ENCODE results near the gene COL23A1.

Gene COL23A1

GRCh38 chr5:178569485-178569884 is 20.7 kb downstream of the COL23A1 start:
- H2BK15ac ChIP-seq (ENCODE audit: low read length): no peak overlapping the region
- no peak overlapping the region for H4K8ac ChIP-seq (ENCODE audit: low read depth, low read length)
- H3K9me3 ChIP-seq (replicated peaks in 1 of 2; ENCODE audit: control insufficient read depth in 2 of 2, insufficient read depth in 1 of 2, low read depth in 1 of 2, low read length in 2 of 2): peaks cover 2 to 13% of the 10 kb centered on the region in 2 donors
- H3K4me2 ChIP-seq (ENCODE audit: insufficient read depth, low read length, poor library complexity, severe bottlenecking): no peak overlapping the region
- no peak overlapping the region for H3K14ac ChIP-seq (ENCODE audit: low read length)
- H3K4me1 ChIP-seq (ENCODE audit: control insufficient read depth in 2 of 2, insufficient read depth in 1 of 2, low read depth in 1 of 2, low read length in 2 of 2): peaks cover 0 to 1% of the 10 kb centered on the region in 2 donors
- H3K4ac ChIP-seq (ENCODE audit: low read length): no peak overlapping the region
- peaks cover 0 to 2% (median 0%) of the 10 kb centered on the region in 3 experiments for H3K27me3 ChIP-seq (ENCODE audit: control insufficient read depth in 3 of 3, insufficient read depth in 3 of 3, low read depth in 1 of 3, low read length in 3 of 3)
- H3K36me3 ChIP-seq (replicated peaks in 1 of 2; ENCODE audit: control insufficient read depth in 2 of 2, insufficient read depth in 2 of 2, low read length in 2 of 2): no peaks in the 10 kb centered on the region
- no peak overlapping the region for H3K4me3 ChIP-seq (ENCODE audit: low read length in 2 of 2)
- H4K91ac ChIP-seq (ENCODE audit: low read depth, low read length, poor library complexity): no peak overlapping the region
- H3K23ac ChIP-seq (ENCODE audit: low read depth, low read length, poor library complexity): no peak overlapping the region
- no peak for DNase-seq (ENCODE audit: low spot score)
- no peak overlapping the region for H2BK5ac ChIP-seq (ENCODE audit: low read length)
- H3K79me1 ChIP-seq (ENCODE audit: low read depth, low read length): no peaks in the 10 kb centered on the region
- H2AFZ ChIP-seq (ENCODE audit: low read length): no peak overlapping the region
- H2BK12ac ChIP-seq (ENCODE audit: low read length): no peak overlapping the region
- no peak overlapping the region for H2AK5ac ChIP-seq (ENCODE audit: low read depth, low read length)
- no peak overlapping the region for H3K18ac ChIP-seq (ENCODE audit: low read length)
- H3K9ac ChIP-seq (ENCODE audit: low read depth, low read length, poor library complexity): no peak overlapping the region
- WGBS, 2 donors (ENCODE audit: extremely low coverage in 2 of 2, insufficient read length in 2 of 2, insufficient replicate concordance in 1 of 2): no CpG with 5 or more reads among the region's 2 CpGs
- no peak overlapping the region for H2BK120ac ChIP-seq (ENCODE audit: low read depth, low read length)
- H3K27ac ChIP-seq (replicated peaks; ENCODE audit: low read length): no peak overlapping the region

GRCh38 chr5:178564811-178565550 is 25.2 kb downstream of the COL23A1 start:
- no peak overlapping the region for H3K27ac ChIP-seq (replicated peaks; ENCODE audit: low read length)
- no peaks in the 10 kb centered on the region for H3K79me1 ChIP-seq (ENCODE audit: low read depth, low read length)
- WGBS, 2 donors (ENCODE audit: extremely low coverage in 2 of 2, insufficient read length in 2 of 2, insufficient replicate concordance in 1 of 2): no CpG with 5 or more reads among the region's 12 CpGs
- no peak overlapping the region for H2BK120ac ChIP-seq (ENCODE audit: low read depth, low read length)
- H3K9me3 ChIP-seq (replicated peaks in 1 of 2; ENCODE audit: control insufficient read depth in 2 of 2, insufficient read depth in 1 of 2, low read depth in 1 of 2, low read length in 2 of 2): peaks cover 0 to 4% of the 10 kb centered on the region in 2 donors
- H2AK5ac ChIP-seq (ENCODE audit: low read depth, low read length): no peak overlapping the region
- no peak overlapping the region for H3K4ac ChIP-seq (ENCODE audit: low read length)
- no peak overlapping the region for H3K4me2 ChIP-seq (ENCODE audit: insufficient read depth, low read length, poor library complexity, severe bottlenecking)
- no peak overlapping the region for H3K9ac ChIP-seq (ENCODE audit: low read depth, low read length, poor library complexity)
- H3K18ac ChIP-seq (ENCODE audit: low read length): peak overlapping the region; percentile 70
- H3K23ac ChIP-seq (ENCODE audit: low read depth, low read length, poor library complexity): no peak overlapping the region
- peaks cover 0 to 3% of the 10 kb centered on the region in 2 donors for H3K4me1 ChIP-seq (ENCODE audit: control insufficient read depth in 2 of 2, insufficient read depth in 1 of 2, low read depth in 1 of 2, low read length in 2 of 2)
- no peaks in the 10 kb centered on the region for H3K36me3 ChIP-seq (replicated peaks in 1 of 2; ENCODE audit: control insufficient read depth in 2 of 2, insufficient read depth in 2 of 2, low read length in 2 of 2)
- H2BK15ac ChIP-seq (ENCODE audit: low read length): no peak overlapping the region
- no peak overlapping the region for H3K14ac ChIP-seq (ENCODE audit: low read length)
- H2BK12ac ChIP-seq (ENCODE audit: low read length): no peak overlapping the region
- H4K8ac ChIP-seq (ENCODE audit: low read depth, low read length): no peak overlapping the region
- no peak overlapping the region for H2BK5ac ChIP-seq (ENCODE audit: low read length)
- H2AFZ ChIP-seq (ENCODE audit: low read length): no peak overlapping the region
- DNase-seq (ENCODE audit: low spot score): no peak
- peaks cover 0 to 4% (median 0%) of the 10 kb centered on the region in 3 experiments for H3K27me3 ChIP-seq (ENCODE audit: control insufficient read depth in 3 of 3, insufficient read depth in 3 of 3, low read depth in 1 of 3, low read length in 3 of 3)
- no peak overlapping the region for H3K4me3 ChIP-seq (ENCODE audit: low read length in 2 of 2)
- H4K91ac ChIP-seq (ENCODE audit: low read depth, low read length, poor library complexity): no peak overlapping the region

GRCh38 chr5:178564397-178564796 is 25.8 kb downstream of the COL23A1 start:
- H3K36me3 ChIP-seq (replicated peaks in 1 of 2; ENCODE audit: control insufficient read depth in 2 of 2, insufficient read depth in 2 of 2, low read length in 2 of 2): no peaks in the 10 kb centered on the region
- no CpG with 5 or more reads among the region's 4 CpGs for WGBS, 2 donors (ENCODE audit: extremely low coverage in 2 of 2, insufficient read length in 2 of 2, insufficient replicate concordance in 1 of 2)
- H3K23ac ChIP-seq (ENCODE audit: low read depth, low read length, poor library complexity): no peak overlapping the region
- H3K4me1 ChIP-seq (ENCODE audit: control insufficient read depth in 2 of 2, insufficient read depth in 1 of 2, low read depth in 1 of 2, low read length in 2 of 2): peaks cover 0 to 3% of the 10 kb centered on the region in 2 donors
- H4K8ac ChIP-seq (ENCODE audit: low read depth, low read length): no peak overlapping the region
- no peak overlapping the region for H3K4me3 ChIP-seq (ENCODE audit: low read length in 2 of 2)
- H3K4me2 ChIP-seq (ENCODE audit: insufficient read depth, low read length, poor library complexity, severe bottlenecking): no peak overlapping the region
- no peak for DNase-seq (ENCODE audit: low spot score)
- H2BK12ac ChIP-seq (ENCODE audit: low read length): no peak overlapping the region
- H3K79me1 ChIP-seq (ENCODE audit: low read depth, low read length): no peaks in the 10 kb centered on the region
- H3K27me3 ChIP-seq (ENCODE audit: control insufficient read depth in 3 of 3, insufficient read depth in 3 of 3, low read depth in 1 of 3, low read length in 3 of 3): peaks cover 0 to 4% (median 0%) of the 10 kb centered on the region in 3 experiments
- H2BK15ac ChIP-seq (ENCODE audit: low read length): no peak overlapping the region
- no peak overlapping the region for H4K91ac ChIP-seq (ENCODE audit: low read depth, low read length, poor library complexity)
- no peak overlapping the region for H3K27ac ChIP-seq (replicated peaks; ENCODE audit: low read length)
- no peak overlapping the region for H2BK5ac ChIP-seq (ENCODE audit: low read length)
- no peak overlapping the region for H3K18ac ChIP-seq (ENCODE audit: low read length)
- no peak overlapping the region for H2AK5ac ChIP-seq (ENCODE audit: low read depth, low read length)
- peaks cover 0 to 4% of the 10 kb centered on the region in 2 donors for H3K9me3 ChIP-seq (replicated peaks in 1 of 2; ENCODE audit: control insufficient read depth in 2 of 2, insufficient read depth in 1 of 2, low read depth in 1 of 2, low read length in 2 of 2)
- H3K14ac ChIP-seq (ENCODE audit: low read length): no peak overlapping the region
- no peak overlapping the region for H3K9ac ChIP-seq (ENCODE audit: low read depth, low read length, poor library complexity)
- no peak overlapping the region for H3K4ac ChIP-seq (ENCODE audit: low read length)
- H2AFZ ChIP-seq (ENCODE audit: low read length): no peak overlapping the region
- H2BK120ac ChIP-seq (ENCODE audit: low read depth, low read length): no peak overlapping the region

GRCh38 chr5:178563621-178564020 is 26.6 kb downstream of the COL23A1 start:
- no peak overlapping the region for H2BK120ac ChIP-seq (ENCODE audit: low read depth, low read length)

More at GRCh38 chr5:178563621-178564020, 26.6 kb downstream of the COL23A1 start:
- H2AK5ac ChIP-seq (ENCODE audit: low read depth, low read length): no peak overlapping the region
- no peak overlapping the region for H3K23ac ChIP-seq (ENCODE audit: low read depth, low read length, poor library complexity)
- no peak overlapping the region for H4K91ac ChIP-seq (ENCODE audit: low read depth, low read length, poor library complexity)
- no peak overlapping the region for H3K4me2 ChIP-seq (ENCODE audit: insufficient read depth, low read length, poor library complexity, severe bottlenecking)
- H3K36me3 ChIP-seq (replicated peaks in 1 of 2; ENCODE audit: control insufficient read depth in 2 of 2, insufficient read depth in 2 of 2, low read length in 2 of 2): no peaks in the 10 kb centered on the region
- H2AFZ ChIP-seq (ENCODE audit: low read length): no peak overlapping the region
- H3K27me3 ChIP-seq (ENCODE audit: control insufficient read depth in 3 of 3, insufficient read depth in 3 of 3, low read depth in 1 of 3, low read length in 3 of 3): peaks cover 0 to 4% (median 0%) of the 10 kb centered on the region in 3 experiments
- no peak overlapping the region for H3K14ac ChIP-seq (ENCODE audit: low read length)
- no peak overlapping the region for H3K27ac ChIP-seq (replicated peaks; ENCODE audit: low read length)
- H2BK12ac ChIP-seq (ENCODE audit: low read length): no peak overlapping the region
- peaks cover 0 to 3% of the 10 kb centered on the region in 2 donors for H3K4me1 ChIP-seq (ENCODE audit: control insufficient read depth in 2 of 2, insufficient read depth in 1 of 2, low read depth in 1 of 2, low read length in 2 of 2)
- no peak for DNase-seq (ENCODE audit: low spot score)
- no peak overlapping the region for H2BK15ac ChIP-seq (ENCODE audit: low read length)
- no peak overlapping the region for H3K18ac ChIP-seq (ENCODE audit: low read length)
- H4K8ac ChIP-seq (ENCODE audit: low read depth, low read length): no peak overlapping the region
- no peak overlapping the region for H3K4me3 ChIP-seq (ENCODE audit: low read length in 2 of 2)
- no CpG with 5 or more reads among the region's 8 CpGs for WGBS, 2 donors (ENCODE audit: extremely low coverage in 2 of 2, insufficient read length in 2 of 2, insufficient replicate concordance in 1 of 2)
- H3K9ac ChIP-seq (ENCODE audit: low read depth, low read length, poor library complexity): no peak overlapping the region
- H3K4ac ChIP-seq (ENCODE audit: low read length): no peak overlapping the region
- peaks cover 0 to 4% of the 10 kb centered on the region in 2 donors for H3K9me3 ChIP-seq (replicated peaks in 1 of 2; ENCODE audit: control insufficient read depth in 2 of 2, insufficient read depth in 1 of 2, low read depth in 1 of 2, low read length in 2 of 2)
- no peaks in the 10 kb centered on the region for H3K79me1 ChIP-seq (ENCODE audit: low read depth, low read length)
- no peak overlapping the region for H2BK5ac ChIP-seq (ENCODE audit: low read length)

Data from neuronal stem cell (in vitro differentiated cells).